MCF 10A (cell line): Measurements from ENCODE around the gene NEK10. TPM values are rescaled to one million over a fixed set of nuclear protein-coding genes. Genes with fewer than 3 reads are reported as not detected.

Experiments
- BruUV-seq: library from RNA; stranded (reverse); fragments of 400-500 nt; replicated peaks from 2 replicates; lab custom pipeline; 2021; lab: Mats Ljungman, UMichigan
- CTCF ChIA-PET: fragments of 300-600 bp; sonication (Branson Sonifier 250); formaldehyde crosslinking; extraction: SDS; loops from one replicate; lab custom pipeline; 2021; ENCODE audit warnings: antibody characterized with exemption, inconsistent platforms; lab: Yijun Ruan, JAX
- POLR2A ChIA-PET: fragments of 300-600, 350-650 bp; sonication (Branson Sonifier 250); formaldehyde crosslinking; extraction: SDS; loops from one replicate; lab custom pipeline; 2020; ENCODE audit warnings: antibody characterized with exemption, inconsistent platforms; lab: Yijun Ruan, JAX
- DNase-seq: peaks from one replicate; pipeline ENCODE4 v3.0.0-alpha.2; 2018; ENCODE audit not compliant: unreplicated experiment
- H3K27ac Mint-ChIP-seq: one replicate; pipeline ENCODE4 v1.8.0; 2022; ENCODE audit warnings: mild to moderate bottlenecking, low read depth, mixed read lengths; ENCODE audit not compliant: unreplicated experiment
- H3K27me3 Mint-ChIP-seq: one replicate; pipeline ENCODE4 v1.8.0; 2022; ENCODE audit warnings: mixed read lengths; ENCODE audit not compliant: insufficient read depth, unreplicated experiment
- H3K36me3 Mint-ChIP-seq: one replicate; pipeline ENCODE4 v1.8.0; 2022; ENCODE audit warnings: mild to moderate bottlenecking, moderate library complexity, mixed read lengths; ENCODE audit not compliant: insufficient read depth, unreplicated experiment
- H3K4me1 Mint-ChIP-seq: one replicate; pipeline ENCODE4 v1.8.0; 2022; ENCODE audit warnings: mixed read lengths; ENCODE audit not compliant: insufficient read depth, unreplicated experiment
- H3K4me3 Mint-ChIP-seq: one replicate; pipeline ENCODE4 v1.8.0; 2022; ENCODE audit warnings: mild to moderate bottlenecking, moderate library complexity, mixed read lengths; ENCODE audit not compliant: unreplicated experiment
- H3K9me3 Mint-ChIP-seq: one replicate; pipeline ENCODE4 v1.8.0; 2022; ENCODE audit warnings: mixed read lengths; ENCODE audit not compliant: unreplicated experiment
- intact Hi-C: fragments of 100-400 bp; cut with micrococcal nuclease; formaldehyde crosslinking; loops from 2 replicates; pipeline ENCODE4 v1.14.1; 2022
- total RNA-seq: library from RNA; stranded (reverse); gene quantifications from 2 replicates; pipeline ENCODE4 v1.2.3, GENCODE V29; 2022
- TF ChIP-seq, protein P1 (sequence below): fragments of 200-600 bp; IDR thresholded peaks from one replicate; pipeline ENCODE4 v1.8.0; 2022; ENCODE audit warnings: antibody characterized with exemption, mild to moderate bottlenecking; ENCODE audit not compliant: unreplicated experiment

The NEK10 gene
- total RNA-seq, 1 experiment from 2014 or later = 0.44 TPM

DNA sequence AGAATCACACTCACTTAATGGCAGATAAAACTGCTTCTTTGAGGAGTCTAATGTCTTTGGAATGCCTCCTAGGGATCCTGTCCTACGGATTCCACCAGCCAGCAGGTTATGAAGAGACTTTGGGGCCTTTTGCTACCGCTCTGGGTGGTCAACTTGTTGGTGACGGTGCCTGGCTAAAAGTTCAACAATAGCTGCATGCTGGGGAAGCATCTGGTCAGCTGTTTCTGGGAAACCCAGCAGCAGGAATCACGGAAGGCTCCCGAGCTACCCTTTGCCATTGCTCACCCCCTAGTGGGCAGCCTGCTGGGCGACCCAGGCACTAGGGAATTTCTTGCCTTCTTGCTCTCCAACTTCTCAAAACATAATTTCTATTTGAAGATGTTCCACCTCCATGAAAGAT lies 263.3 kb downstream of the NEK10 start:
- intact Hi-C loops = no loop called here
- DNase-seq = peak; percentile 14
- no peak overlapping the region for H3K4me3 Mint-ChIP-seq
- no peak overlapping the region for H3K27ac Mint-ChIP-seq
- no TSS peak for BruUV-seq
- TF ChIP-seq, protein P1, sequence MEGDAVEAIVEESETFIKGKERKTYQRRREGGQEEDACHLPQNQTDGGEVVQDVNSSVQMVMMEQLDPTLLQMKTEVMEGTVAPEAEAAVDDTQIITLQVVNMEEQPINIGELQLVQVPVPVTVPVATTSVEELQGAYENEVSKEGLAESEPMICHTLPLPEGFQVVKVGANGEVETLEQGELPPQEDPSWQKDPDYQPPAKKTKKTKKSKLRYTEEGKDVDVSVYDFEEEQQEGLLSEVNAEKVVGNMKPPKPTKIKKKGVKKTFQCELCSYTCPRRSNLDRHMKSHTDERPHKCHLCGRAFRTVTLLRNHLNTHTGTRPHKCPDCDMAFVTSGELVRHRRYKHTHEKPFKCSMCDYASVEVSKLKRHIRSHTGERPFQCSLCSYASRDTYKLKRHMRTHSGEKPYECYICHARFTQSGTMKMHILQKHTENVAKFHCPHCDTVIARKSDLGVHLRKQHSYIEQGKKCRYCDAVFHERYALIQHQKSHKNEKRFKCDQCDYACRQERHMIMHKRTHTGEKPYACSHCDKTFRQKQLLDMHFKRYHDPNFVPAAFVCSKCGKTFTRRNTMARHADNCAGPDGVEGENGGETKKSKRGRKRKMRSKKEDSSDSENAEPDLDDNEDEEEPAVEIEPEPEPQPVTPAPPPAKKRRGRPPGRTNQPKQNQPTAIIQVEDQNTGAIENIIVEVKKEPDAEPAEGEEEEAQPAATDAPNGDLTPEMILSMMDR = no peak
- H3K9me3 Mint-ChIP-seq = no peaks in the 10 kb centered on the region
- POLR2A ChIA-PET = no interaction called here
- no peaks in the 10 kb centered on the region for H3K27me3 Mint-ChIP-seq
- CTCF ChIA-PET = interaction anchor here (0.5 to 0.8 kb wide), 4 partner anchors 31 to 76 kb away, joined by 3 read pairs; no protein-coding TSS in a partner anchor
- no peaks in the 10 kb centered on the region for H3K36me3 Mint-ChIP-seq
- no peaks in the 10 kb centered on the region for H3K4me1 Mint-ChIP-seq

- intact Hi-C loops = no loop called here
- Mint-ChIP-seq H3K4me1 (peaks cover 12% of the 10 kb centered on the region), H3K4me3 (no peak overlapping the region), H3K9me3 (no peaks in the 10 kb centered on the region), H3K27me3 (no peaks in the 10 kb centered on the region), H3K27ac (no peak overlapping the region), H3K36me3 (no peaks in the 10 kb centered on the region)
- TF ChIP-seq, protein P1 = no peak
- no peak for DNase-seq
- POLR2A ChIA-PET = no interaction called here
- BruUV-seq = no TSS peak
- CTCF ChIA-PET = interaction anchor here (0.6 to 0.8 kb wide), 2 partner anchors 1276 to 1758 kb away, joined by 3 read pairs; no protein-coding TSS in a partner anchor
Observed at GRCh38 chr3:27097182-27097581, 272.0 kb downstream of the NEK10 start.

DNA sequence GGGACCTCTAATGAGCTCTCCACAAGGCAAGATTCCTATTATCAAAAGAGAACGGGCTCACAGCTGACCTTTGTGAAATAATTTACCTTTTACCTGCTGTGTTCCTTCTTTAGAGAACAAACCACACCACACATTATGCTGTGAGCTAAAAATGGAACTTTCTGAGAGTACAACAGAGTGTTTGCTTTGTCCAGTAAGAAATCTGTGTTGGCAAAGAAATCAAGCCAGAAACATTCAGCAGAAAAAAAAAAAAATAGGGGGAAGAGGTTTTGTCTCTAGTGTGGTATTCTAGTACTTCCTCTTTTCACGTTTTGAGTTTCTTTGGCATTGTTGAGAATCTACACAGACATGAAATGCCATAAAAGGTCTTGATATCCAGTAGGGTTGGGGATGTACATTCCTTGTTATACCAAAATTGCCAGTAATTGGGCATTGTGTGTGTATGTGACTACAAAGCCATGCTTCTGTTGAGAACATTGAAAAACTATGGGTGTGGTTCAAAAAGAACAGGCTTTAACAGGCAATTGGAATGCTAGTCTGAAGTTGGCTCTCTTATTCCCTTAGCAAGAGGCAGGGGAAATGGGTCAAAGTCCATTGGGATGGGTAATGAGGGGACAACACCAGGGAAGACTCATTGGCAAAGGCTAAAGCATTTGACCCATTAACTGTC lies 273.5 kb downstream of the NEK10 start:
- CTCF ChIA-PET = interaction anchor here (0.5 to 1.1 kb wide), 3 partner anchors 42 to 441 kb away, joined by 3 to 5 read pairs (median 3); no protein-coding TSS in a partner anchor
- H3K9me3 Mint-ChIP-seq = peaks cover 7% of the 10 kb centered on the region
- no peaks in the 10 kb centered on the region for H3K27me3 Mint-ChIP-seq
- BruUV-seq = no TSS peak
- POLR2A ChIA-PET = no interaction called here
- TF ChIP-seq, protein P1 = no peak
- intact Hi-C loops = no loop called here
- DNase-seq = no peak
- no peaks in the 10 kb centered on the region for H3K36me3 Mint-ChIP-seq
- H3K27ac Mint-ChIP-seq = peak overlapping the region; percentile 3
- no peak overlapping the region for H3K4me3 Mint-ChIP-seq
- H3K4me1 Mint-ChIP-seq = peaks cover 12% of the 10 kb centered on the region

- ChIA-PET POLR2A (no interaction called here), CTCF (interaction anchor here (0.5 to 1.1 kb wide), 2 partner anchors 43 to 398 kb away, joined by 3 read pairs; no protein-coding TSS in a partner anchor)
- Mint-ChIP-seq H3K4me3 (no peak overlapping the region), H3K27me3 (no peaks in the 10 kb centered on the region), H3K27ac (peak overlapping the region; percentile 3), H3K4me1 (peaks cover 12% of the 10 kb centered on the region), H3K36me3 (no peaks in the 10 kb centered on the region), H3K9me3 (peaks cover 7% of the 10 kb centered on the region)
- TF ChIP-seq, protein P1 = no peak
- intact Hi-C loops = no loop called here
- BruUV-seq = no TSS peak
- no peak for DNase-seq
Observed at GRCh38 chr3:27094721-27095120, 274.5 kb downstream of the NEK10 start.
